HUES48 (cell line): ENCODE measurements around the gene ERVFRD-1.

Experiments used
- H3K27ac ChIP-seq: one replicate; pipeline ENCODE4 v1.7.0; 2013; ENCODE audit warnings: low read depth, low read length, inconsistent platforms
- H3K27me3 ChIP-seq: 2 replicates; pipeline ENCODE4 v1.6.1; 2013; ENCODE audit warnings: mild to moderate bottlenecking, low read length; ENCODE audit not compliant: control insufficient read depth, insufficient read depth
- H3K36me3 ChIP-seq: 2 replicates; pipeline ENCODE4 v1.6.1; 2013; ENCODE audit warnings: low read length; ENCODE audit not compliant: control insufficient read depth, insufficient read depth
- H3K4me1 ChIP-seq: 2 replicates; pipeline ENCODE4 v1.6.1; 2013; ENCODE audit warnings: mild to moderate bottlenecking, low read length; ENCODE audit not compliant: control insufficient read depth, insufficient read depth
- H3K4me3 ChIP-seq: 2 replicates; pipeline ENCODE4 v1.5.1; 2013; ENCODE audit warnings: mild to moderate bottlenecking, low read depth, low read length
- H3K9ac ChIP-seq: 2 replicates; pipeline ENCODE4 v1.6.1; 2013; ENCODE audit warnings: mild to moderate bottlenecking, low read depth, low read length, moderate library complexity
- H3K9me3 ChIP-seq: 2 replicates; pipeline ENCODE4 v1.6.1; 2013; ENCODE audit warnings: low read length; ENCODE audit not compliant: control insufficient read depth, insufficient read depth

ERVFRD-1 gene

DNA sequence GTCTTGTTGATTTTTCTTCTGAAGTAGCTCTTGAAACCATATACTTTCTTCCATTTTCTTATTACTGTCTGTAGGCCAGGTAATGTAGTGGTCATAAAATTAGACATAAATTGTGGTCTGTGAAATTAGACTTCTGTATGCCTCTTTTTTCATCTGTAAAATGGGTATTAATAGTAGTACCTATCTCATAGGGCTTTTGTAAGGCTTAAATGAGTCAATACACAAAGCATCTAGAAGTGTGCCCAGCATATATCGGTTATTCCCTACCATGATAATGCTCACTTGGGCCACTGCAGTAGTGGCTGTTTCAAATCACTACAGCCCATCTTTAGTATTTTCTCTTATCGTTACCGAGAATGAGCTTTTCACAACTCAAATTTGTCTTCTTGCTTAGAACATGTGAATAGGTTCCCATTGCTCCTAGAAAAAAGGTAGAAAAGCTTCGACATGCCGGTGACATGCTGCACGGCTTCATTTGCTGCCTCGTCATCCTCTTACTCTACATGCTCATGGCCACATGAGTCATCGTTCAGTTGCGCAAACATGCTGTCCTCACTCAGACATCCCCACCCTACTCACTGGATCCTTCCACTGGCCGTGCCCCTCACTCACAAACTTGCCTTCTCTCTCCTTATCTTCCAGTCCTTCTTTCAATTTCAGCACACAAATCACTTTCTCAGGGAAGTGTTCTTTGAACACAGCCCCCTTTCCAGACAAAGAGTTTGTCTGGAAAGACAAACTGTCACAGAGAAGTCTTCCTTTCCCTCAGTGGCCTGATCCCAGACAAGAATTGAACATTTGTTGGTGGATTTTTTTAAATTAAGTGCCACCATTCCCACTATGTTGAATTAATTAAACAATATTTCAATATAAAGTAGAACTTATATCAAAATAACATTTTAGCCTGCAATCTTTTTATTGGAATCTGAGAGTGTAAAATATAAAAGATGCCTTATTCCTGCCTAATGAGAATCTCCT is 32.2 kb upstream of the ERVFRD-1 start:
- no peak overlapping the region for H3K27ac ChIP-seq
- no peak overlapping the region for H3K9ac ChIP-seq
- no peaks in the 10 kb centered on the region for H3K9me3 ChIP-seq
- H3K27me3 ChIP-seq = no peaks in the 10 kb centered on the region
- no peaks in the 10 kb centered on the region for H3K36me3 ChIP-seq
- H3K4me3 ChIP-seq = no peak overlapping the region
- H3K4me1 ChIP-seq = peaks cover 18% of the 10 kb centered on the region

DNA sequence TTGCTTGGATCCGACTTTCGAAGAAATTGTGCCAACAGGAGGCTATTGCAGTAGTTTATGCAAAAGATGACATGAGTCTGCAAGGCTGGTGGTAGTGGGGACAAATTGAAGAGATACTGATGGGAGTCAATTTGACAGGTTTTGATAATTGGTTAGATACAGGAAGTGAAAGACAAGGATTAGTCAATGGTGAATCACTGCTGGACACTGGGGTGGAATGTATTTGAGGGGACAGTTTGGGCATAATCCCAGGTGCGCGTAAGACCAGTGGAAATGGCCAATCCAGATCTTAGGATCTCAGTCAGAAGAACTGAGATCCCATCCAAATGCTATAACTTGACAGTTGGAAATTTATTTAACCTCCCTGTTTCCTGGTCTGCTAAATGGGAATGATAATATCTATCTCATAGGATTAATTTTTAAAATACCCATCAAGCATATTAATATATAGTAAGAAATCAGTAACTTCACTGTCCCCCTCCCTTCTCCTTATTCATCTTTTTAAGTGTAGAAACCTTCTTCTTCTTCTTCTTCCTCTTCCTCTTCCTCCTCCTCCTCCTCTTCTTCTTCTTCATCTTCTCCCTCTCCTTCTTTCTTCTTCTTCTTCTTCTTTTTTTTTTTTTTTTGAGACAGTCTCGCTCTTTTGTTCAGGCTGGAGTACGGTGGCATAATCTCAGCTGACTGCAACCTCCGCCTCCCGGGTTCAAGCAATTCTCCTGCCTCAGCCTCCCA is 30.9 kb upstream of the ERVFRD-1 start:
- H3K9ac ChIP-seq = no peak overlapping the region
- no peaks in the 10 kb centered on the region for H3K27me3 ChIP-seq
- H3K4me1 ChIP-seq = peaks cover 21% of the 10 kb centered on the region
- no peaks in the 10 kb centered on the region for H3K36me3 ChIP-seq
- H3K27ac ChIP-seq = no peak overlapping the region
- H3K9me3 ChIP-seq = no peaks in the 10 kb centered on the region
- H3K4me3 ChIP-seq = no peak overlapping the region

GRCh38 chr6:11141295-11141694 is 29.8 kb upstream of the ERVFRD-1 start:
- Histone ChIP-seq H3K9me3 (no peaks in the 10 kb centered on the region), H3K4me1 (peaks cover 22% of the 10 kb centered on the region), H3K9ac (no peak overlapping the region), H3K27ac (no peak overlapping the region), H3K27me3 (no peaks in the 10 kb centered on the region), H3K36me3 (no peaks in the 10 kb centered on the region), H3K4me3 (no peak overlapping the region)

- peaks cover 12% of the 10 kb centered on the region for H3K36me3 ChIP-seq
- H3K4me1 ChIP-seq = peaks cover 27% of the 10 kb centered on the region
Measured at GRCh38 chr6:11140056-11140455, 28.5 kb upstream of the ERVFRD-1 start.

GRCh38 chr6:11139051-11139960 is 27.8 kb upstream of the ERVFRD-1 start:
- Histone ChIP-seq H3K27me3 (no peaks in the 10 kb centered on the region), H3K27ac (no peak overlapping the region), H3K9me3 (no peaks in the 10 kb centered on the region), H3K4me1 (peaks cover 27% of the 10 kb centered on the region), H3K9ac (no peak overlapping the region), H3K4me3 (no peak overlapping the region), H3K36me3 (peaks cover 19% of the 10 kb centered on the region)

More at GRCh38 chr6:11140056-11140455, 28.5 kb upstream of the ERVFRD-1 start:
- no peaks in the 10 kb centered on the region for H3K9me3 ChIP-seq
- H3K4me3 ChIP-seq = no peak overlapping the region
- H3K9ac ChIP-seq = no peak overlapping the region
- H3K27ac ChIP-seq = no peak overlapping the region
- H3K27me3 ChIP-seq = no peaks in the 10 kb centered on the region

GRCh38 chr6:11136809-11137208 is 25.3 kb upstream of the ERVFRD-1 start:
- Histone ChIP-seq H3K27ac (no peak overlapping the region), H3K27me3 (no peaks in the 10 kb centered on the region), H3K36me3 (peaks cover 19% of the 10 kb centered on the region), H3K9ac (no peak overlapping the region), H3K4me1 (peaks cover 27% of the 10 kb centered on the region), H3K4me3 (no peak overlapping the region), H3K9me3 (no peaks in the 10 kb centered on the region)

- peaks cover 19% of the 10 kb centered on the region for H3K36me3 ChIP-seq
- no peaks in the 10 kb centered on the region for H3K27me3 ChIP-seq
- peaks cover 22% of the 10 kb centered on the region for H3K4me1 ChIP-seq
- no peak overlapping the region for H3K9ac ChIP-seq
- no peaks in the 10 kb centered on the region for H3K9me3 ChIP-seq
- no peak overlapping the region for H3K27ac ChIP-seq
- no peak overlapping the region for H3K4me3 ChIP-seq
Measured at GRCh38 chr6:11133281-11133680, 21.8 kb upstream of the ERVFRD-1 start.

DNA sequence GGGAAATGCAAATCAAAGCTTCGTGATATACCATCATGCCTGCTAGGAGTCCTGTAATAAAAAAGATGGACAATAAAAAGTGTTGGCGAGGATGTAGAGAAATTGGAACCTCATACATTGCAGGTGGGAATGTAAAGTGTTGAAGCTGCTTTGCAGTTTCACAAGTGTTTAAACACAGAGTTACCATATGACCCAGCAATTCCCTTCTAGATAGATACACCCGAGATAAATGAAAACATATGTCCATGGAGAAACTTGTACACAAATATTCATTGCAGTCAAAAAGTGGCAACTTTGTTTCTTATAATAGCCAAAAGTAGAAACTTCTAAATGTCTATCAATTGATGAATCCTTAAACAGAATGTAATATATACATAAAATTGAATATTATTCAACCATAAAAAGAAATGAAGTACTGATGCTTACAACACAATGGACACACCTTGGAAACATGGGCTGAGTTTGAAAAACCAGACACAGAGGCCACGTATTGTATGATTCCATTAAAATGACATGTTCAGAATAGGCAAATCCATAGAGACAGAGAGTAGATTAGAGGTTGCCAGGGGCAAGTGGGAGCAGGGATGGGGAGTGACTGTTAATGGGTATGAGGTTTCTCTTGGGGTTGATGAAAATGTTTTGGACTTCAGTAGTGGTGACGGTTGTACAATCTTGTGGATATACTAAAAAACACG is 20.8 kb upstream of the ERVFRD-1 start:
- Histone ChIP-seq H3K27me3 (no peaks in the 10 kb centered on the region), H3K9me3 (no peaks in the 10 kb centered on the region), H3K27ac (no peak overlapping the region), H3K4me1 (peaks cover 19% of the 10 kb centered on the region), H3K36me3 (peaks cover 19% of the 10 kb centered on the region), H3K4me3 (no peak overlapping the region), H3K9ac (no peak overlapping the region)

GRCh38 chr6:11130605-11131004 is 19.1 kb upstream of the ERVFRD-1 start:
- Histone ChIP-seq H3K36me3 (peaks cover 13% of the 10 kb centered on the region), H3K9me3 (no peaks in the 10 kb centered on the region), H3K9ac (0 out of 2 replicates have a peak overlapping the region, but pooled peaks have one; percentile 14), H3K4me3 (no peak overlapping the region), H3K27ac (no peak overlapping the region), H3K4me1 (peaks cover 13% of the 10 kb centered on the region), H3K27me3 (no peaks in the 10 kb centered on the region)
